PC-9 (cell line): ENCODE data around the gene DMKN.

ENCODE experiments used
- CTCF ChIP-seq: fragments of 200-600 bp; sonication (generic); conservative IDR thresholded peaks from 2 replicates; pipeline ENCODE4 v1.6.1; 2017; ENCODE audit warnings: mixed run types, antibody characterized with exemption, mild to moderate bottlenecking, moderate library complexity
- EZH2 ChIP-seq: fragments of 200-600 bp; sonication (generic); IDR thresholded peaks from 2 replicates; pipeline ENCODE4 v1.8.0; 2017; ENCODE audit warnings: antibody characterized with exemption, low read depth

GRCh38 chr19:35518313-35518712 is 4.9 kb upstream of the DMKN start:
- TF ChIP-seq CTCF (no peak), EZH2 (no peak)
